ENCODE results near the gene DES.

Gene DES

GRCh38 chr2:219440388-219441256 lies 22.4 kb downstream of the DES start:
- no peak overlapping the region for H3K4me3 ChIP-seq (ENCODE audit: low read depth, low read length)
- TF ChIP-seq POLR2A (IDR thresholded peaks at IDR 0.05; ENCODE audit: extremely low read depth, insufficient read length): no peak
- no peak for TF ChIP-seq CTCF (IDR thresholded peaks at IDR 0.05; ENCODE audit: low read depth, low read length)
- no peak for DNase-seq (ENCODE audit: low read depth)

- H3K4me3 ChIP-seq (ENCODE audit: low read depth, low read length): no peak overlapping the region
- no peak for TF ChIP-seq CTCF (IDR thresholded peaks at IDR 0.05; ENCODE audit: low read depth, low read length)
- TF ChIP-seq POLR2A (IDR thresholded peaks at IDR 0.05; ENCODE audit: extremely low read depth, insufficient read length): peak; percentile 15
- peak; percentile 62 for DNase-seq (ENCODE audit: low read depth)
These were observed 23.5 kb downstream of the DES start for GRCh38 chr2:219441451-219442255.

- TF ChIP-seq MYC (IDR thresholded peaks at IDR 0.05; ENCODE audit: low read depth, low read length) (no peak), POLR2A (IDR thresholded peaks at IDR 0.05; ENCODE audit: extremely low read depth, insufficient read length) (no peak), CTCF (IDR thresholded peaks at IDR 0.05; ENCODE audit: low read depth, low read length) (no peak), MAX (IDR thresholded peaks at IDR 0.05; ENCODE audit: low read depth, low read length) (no peak)
- no peak for DNase-seq (ENCODE audit: low read depth)
- H3K4me3 ChIP-seq (ENCODE audit: low read depth, low read length): no peak overlapping the region
These were observed 24.3 kb downstream of the DES start for GRCh38 chr2:219442256-219443015.

GRCh38 chr2:219443016-219443696 lies 25.0 kb downstream of the DES start:
- TF ChIP-seq MAX (IDR thresholded peaks at IDR 0.05; ENCODE audit: low read depth, low read length) (no peak), CTCF (IDR thresholded peaks at IDR 0.05; ENCODE audit: low read depth, low read length) (no peak), POLR2A (IDR thresholded peaks at IDR 0.05; ENCODE audit: extremely low read depth, insufficient read length) (no peak), MYC (IDR thresholded peaks at IDR 0.05; ENCODE audit: low read depth, low read length) (no peak)

GRCh38 chr2:219443697-219444023 lies 25.5 kb downstream of the DES start:
- no peak for DNase-seq (ENCODE audit: low read depth)
- TF ChIP-seq CTCF (IDR thresholded peaks at IDR 0.05; ENCODE audit: low read depth, low read length): no peak
- no peak for TF ChIP-seq MAX (IDR thresholded peaks at IDR 0.05; ENCODE audit: low read depth, low read length)
- TF ChIP-seq POLR2A (IDR thresholded peaks at IDR 0.05; ENCODE audit: extremely low read depth, insufficient read length): no peak
- TF ChIP-seq MYC (IDR thresholded peaks at IDR 0.05; ENCODE audit: low read depth, low read length): no peak
- H3K4me3 ChIP-seq (ENCODE audit: low read depth, low read length): no peak overlapping the region

More at GRCh38 chr2:219443016-219443696, 25.0 kb downstream of the DES start:
- H3K4me3 ChIP-seq (ENCODE audit: low read depth, low read length): no peak overlapping the region
- no peak for DNase-seq (ENCODE audit: low read depth)
